Common myeloid progenitor, CD34-positive (primary cell): ENCODE data around the gene COL9A2.

Source experiments
- CTCF ChIA-PET: fragments of 350-600 bp; sonication (Branson Sonifier 250); formaldehyde crosslinking; loops from one replicate; lab custom pipeline; 2021; ENCODE audit warnings: antibody characterized with exemption; lab: Charles Lee
- POLR2A ChIA-PET: fragments of 350-600 bp; sonication (Branson Sonifier 250); formaldehyde crosslinking; loops from one replicate; lab custom pipeline; 2021; ENCODE audit warnings: antibody characterized with exemption; lab: Charles Lee
- DNase-seq, 3 donors: peaks; one replicate each; pipeline versions ENCODE4 v3.0.0 to v3.0.0-alpha.2; 2013
- H3K27ac ChIP-seq, 2 experiments: 1 replicate in 1 of 2; 2 replicates in 1 of 2; pipeline ENCODE4 v1.7.0; 2013; ENCODE audit warnings: inconsistent platforms in 2 of 2, low read length in 2 of 2, mild to moderate bottlenecking in 2 of 2, low read depth in 1 of 2, moderate library complexity in 1 of 2; ENCODE audit not compliant: severe bottlenecking in 2 of 2, insufficient read depth in 1 of 2, poor library complexity in 1 of 2
- H3K27me3 ChIP-seq, 5 experiments: replicated peaks in 2 of 5; 1 replicate in 3 of 5; 2 replicates in 2 of 5; pipeline versions ENCODE4 v1.6.1 to v1.7.0; 2013; ENCODE audit warnings: low read length in 4 of 5, mild to moderate bottlenecking in 2 of 5, moderate library complexity in 2 of 5, inconsistent platforms in 1 of 5; ENCODE audit not compliant: insufficient read depth in 5 of 5, control insufficient read depth in 4 of 5
- H3K36me3 ChIP-seq, 4 experiments: 1 replicate in 2 of 4; 2 replicates in 2 of 4; pipeline versions ENCODE4 v1.6.1 to v1.7.0; 2013; ENCODE audit warnings: low read length in 3 of 4, control low read depth in 1 of 4, mild to moderate bottlenecking in 1 of 4; ENCODE audit not compliant: control insufficient read depth in 4 of 4, insufficient read depth in 4 of 4
- H3K4me1 ChIP-seq, 4 experiments: 1 replicate in 3 of 4; 2 replicates in 1 of 4; pipeline versions ENCODE4 v1.6.1 to v1.7.1; 2013; ENCODE audit warnings: low read length in 3 of 4, mild to moderate bottlenecking in 3 of 4, control low read depth in 1 of 4, inconsistent platforms in 1 of 4, moderate library complexity in 1 of 4; ENCODE audit not compliant: control insufficient read depth in 4 of 4, insufficient read depth in 4 of 4; ENCODE audit errors: control extremely low read depth in 1 of 4
- H3K4me3 ChIP-seq, 7 experiments: 1 replicate in 4 of 7; 2 replicates in 3 of 7; pipeline versions ENCODE4 v1.5.1 to v1.7.0; 2013; ENCODE audit warnings: mild to moderate bottlenecking in 7 of 7, low read length in 6 of 7, moderate library complexity in 6 of 7, inconsistent platforms in 2 of 7, low read depth in 2 of 7, control low read depth in 1 of 7; ENCODE audit not compliant: insufficient read depth in 4 of 7, control insufficient read depth in 1 of 7; ENCODE audit errors: extremely low read depth in 1 of 7
- H3K9me3 ChIP-seq, 5 experiments: 1 replicate in 4 of 5; 2 replicates in 1 of 5; pipeline versions ENCODE4 v1.6.1 to v1.7.1; 2013; ENCODE audit warnings: low read length in 4 of 5, mild to moderate bottlenecking in 2 of 5, inconsistent platforms in 1 of 5, low read depth in 1 of 5, moderate library complexity in 1 of 5; ENCODE audit not compliant: control insufficient read depth in 4 of 5, insufficient read depth in 2 of 5; ENCODE audit errors: control extremely low read depth in 1 of 5
- WGBS: methylation state at CpG from one replicate; pipeline ENCODE4 v1.1.5; 2013; ENCODE audit not compliant: insufficient coverage; 5-methylcytosine and 5-hydroxymethylcytosine counted together

COL9A2 gene

GRCh38 chr1:40272653-40273213 is 44.4 kb downstream of the COL9A2 start:
- peaks cover 11 to 69% (median 39%) of the 10 kb centered on the region in 4 experiments for H3K36me3 ChIP-seq

GRCh38 chr1:40270152-40270834 is 46.8 kb downstream of the COL9A2 start:
- no peaks in the 10 kb centered on the region for H3K4me1 ChIP-seq
- no peak overlapping the region for H3K27ac ChIP-seq
- no peaks in the 10 kb centered on the region for H3K9me3 ChIP-seq
- no peaks in the 10 kb centered on the region for H3K27me3 ChIP-seq
- ChIA-PET CTCF (interaction anchor here (0.9 to 4.4 kb wide), 2 partner anchors 45 to 126 kb away, joined by 3 to 17 read pairs; no protein-coding TSS in a partner anchor), POLR2A (no interaction called here)
- DNase-seq, result no peak
- H3K36me3 ChIP-seq, result peaks cover 11 to 64% (median 38%) of the 10 kb centered on the region in 4 experiments
- WGBS, result 95% methylated on average over 3 of the region's 3 CpGs
- H3K4me3 ChIP-seq, result no peak overlapping the region

More at GRCh38 chr1:40272653-40273213, 44.4 kb downstream of the COL9A2 start:
- ChIA-PET CTCF (interaction anchor here (0.6 to 4.4 kb wide), 6 partner anchors 9 to 120 kb away, joined by 3 to 17 read pairs (median 3); no protein-coding TSS in a partner anchor), POLR2A (interaction anchor here (0.6 kb wide), 2 partner anchors 9 to 46 kb away, joined by 3 to 4 read pairs; no protein-coding TSS in a partner anchor)
- 100% methylated on average over 1 of the region's 3 CpGs for WGBS
- Histone ChIP-seq H3K27me3 (no peaks in the 10 kb centered on the region), H3K4me1 (no peaks in the 10 kb centered on the region), H3K4me3 (no peak overlapping the region), H3K9me3 (no peaks in the 10 kb centered on the region), H3K27ac (no peak overlapping the region)
- DNase-seq, result no peak

- Histone ChIP-seq H3K9me3 (no peaks in the 10 kb centered on the region), H3K36me3 (peaks cover 5 to 69% (median 38%) of the 10 kb centered on the region in 4 experiments), H3K27me3 (no peaks in the 10 kb centered on the region), H3K4me3 (no peak overlapping the region), H3K27ac (no peak overlapping the region), H3K4me1 (no peaks in the 10 kb centered on the region)
- no peak for DNase-seq
- CTCF ChIA-PET, result no interaction called here
- POLR2A ChIA-PET, result no interaction called here
These were observed 48.9 kb downstream of the COL9A2 start for GRCh38 chr1:40268211-40268610.

- Histone ChIP-seq H3K4me1 (no peaks in the 10 kb centered on the region), H3K4me3 (no peak overlapping the region), H3K9me3 (no peaks in the 10 kb centered on the region), H3K27me3 (no peaks in the 10 kb centered on the region), H3K27ac (no peak overlapping the region), H3K36me3 (peaks cover 5 to 70% (median 38%) of the 10 kb centered on the region in 4 experiments)
- 83% methylated on average over 1 of the region's 2 CpGs for WGBS
- ChIA-PET CTCF (no interaction called here), POLR2A (no interaction called here)
- peak in 2 of 3 donors; percentile 28 to 56 for DNase-seq
These were observed 49.3 kb downstream of the COL9A2 start for GRCh38 chr1:40267767-40268187.

GRCh38 chr1:40266786-40267535 is 50.1 kb downstream of the COL9A2 start:
- H3K27ac ChIP-seq, result no peak overlapping the region
- peaks cover 5 to 66% (median 38%) of the 10 kb centered on the region in 4 experiments for H3K36me3 ChIP-seq

GRCh38 chr1:40265919-40266318 is 51.2 kb downstream of the COL9A2 start:
- no peak overlapping the region for H3K27ac ChIP-seq
- H3K27me3 ChIP-seq, result no peaks in the 10 kb centered on the region
- DNase-seq, result no peak
- H3K9me3 ChIP-seq, result no peaks in the 10 kb centered on the region
- peaks cover 8 to 65% (median 39%) of the 10 kb centered on the region in 4 experiments for H3K36me3 ChIP-seq
- ChIA-PET CTCF (interaction anchor here (1.3 to 1.6 kb wide), 3 partner anchors 8 to 114 kb away, joined by 3 to 9 read pairs (median 4); no protein-coding TSS in a partner anchor), POLR2A (no interaction called here)
- no peaks in the 10 kb centered on the region for H3K4me1 ChIP-seq
- no peak overlapping the region for H3K4me3 ChIP-seq

More at GRCh38 chr1:40266786-40267535, 50.1 kb downstream of the COL9A2 start:
- no peaks in the 10 kb centered on the region for H3K4me1 ChIP-seq
- H3K4me3 ChIP-seq, result no peak overlapping the region
- H3K27me3 ChIP-seq, result no peaks in the 10 kb centered on the region
- POLR2A ChIA-PET, result interaction anchor here (0.6 kb wide), 1 partner anchor 11 kb away, joined by 3 read pairs; no protein-coding TSS in a partner anchor
- DNase-seq, result no peak
- CTCF ChIA-PET, result interaction anchor here (0.8 to 1.6 kb wide), 6 partner anchors 10 to 123 kb away, joined by 3 to 9 read pairs (median 3); no protein-coding TSS in a partner anchor
- 98% methylated on average over 5 of the region's 6 CpGs for WGBS
- no peaks in the 10 kb centered on the region for H3K9me3 ChIP-seq
